Measurements from ENCODE around the gene PCBP3.
"Not testable (repeated sequence)": the region's sequence is repeated elsewhere in the genome, so short reads cannot be mapped to it uniquely, and the experiment has no call there.

Gene PCBP3

GRCh38 chr21:45954921-45955320 is 311.4 kb downstream of the PCBP3 start:
- no peak for DNase-seq

DNA sequence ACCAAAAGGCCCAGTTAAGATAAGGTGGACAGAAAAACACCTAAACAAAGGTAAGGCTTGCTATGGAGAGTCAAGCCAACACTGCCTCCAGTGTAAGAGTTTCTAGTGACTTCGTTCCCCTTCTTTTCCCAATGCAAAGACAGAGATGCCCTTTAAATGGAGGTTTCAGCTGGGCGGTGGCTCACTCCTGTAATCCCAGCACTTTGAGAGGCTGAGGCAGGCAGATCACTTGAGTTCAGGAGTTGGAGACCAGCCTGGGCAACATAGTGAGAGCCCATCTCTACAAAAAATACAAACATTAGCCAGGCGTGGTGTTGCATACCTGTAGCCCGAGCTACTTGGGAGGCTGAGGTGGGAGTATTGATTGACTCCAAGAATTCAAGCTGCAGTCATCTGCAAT is 314.0 kb downstream of the PCBP3 start:
- no peak for DNase-seq

DNA sequence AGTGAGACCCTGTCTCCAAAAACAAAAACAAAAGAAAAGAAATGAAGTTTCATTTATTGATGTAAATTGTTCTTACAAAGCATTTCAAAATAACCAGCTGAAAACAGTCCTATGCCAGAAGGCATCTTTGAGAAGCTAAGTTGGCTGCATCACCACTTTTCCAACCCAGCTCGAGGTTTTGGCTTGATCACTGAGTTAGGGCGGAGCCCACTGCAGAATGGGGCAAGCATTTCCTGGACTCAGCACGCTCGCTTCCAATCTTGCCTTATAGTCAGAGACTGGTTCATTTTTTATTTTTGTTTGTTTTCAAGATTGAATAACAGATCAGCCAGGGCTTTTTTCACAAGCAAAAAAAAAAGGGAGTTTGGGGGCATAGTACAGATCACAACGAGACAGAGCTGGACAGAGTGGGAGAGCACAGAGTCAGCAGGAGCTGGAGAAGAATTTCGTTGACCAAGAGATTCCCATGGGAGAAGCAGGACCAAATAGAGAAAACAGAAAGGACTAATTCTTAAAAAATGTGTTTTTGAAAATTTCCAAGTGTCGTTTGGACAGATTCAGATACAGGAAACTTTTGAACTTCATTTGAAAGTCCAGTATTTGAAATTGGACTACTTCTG is 314.6 kb downstream of the PCBP3 start:
- no peak for DNase-seq

- no peak for DNase-seq
Measured at GRCh38 chr21:45959182-45959581, 315.7 kb downstream of the PCBP3 start.

DNA sequence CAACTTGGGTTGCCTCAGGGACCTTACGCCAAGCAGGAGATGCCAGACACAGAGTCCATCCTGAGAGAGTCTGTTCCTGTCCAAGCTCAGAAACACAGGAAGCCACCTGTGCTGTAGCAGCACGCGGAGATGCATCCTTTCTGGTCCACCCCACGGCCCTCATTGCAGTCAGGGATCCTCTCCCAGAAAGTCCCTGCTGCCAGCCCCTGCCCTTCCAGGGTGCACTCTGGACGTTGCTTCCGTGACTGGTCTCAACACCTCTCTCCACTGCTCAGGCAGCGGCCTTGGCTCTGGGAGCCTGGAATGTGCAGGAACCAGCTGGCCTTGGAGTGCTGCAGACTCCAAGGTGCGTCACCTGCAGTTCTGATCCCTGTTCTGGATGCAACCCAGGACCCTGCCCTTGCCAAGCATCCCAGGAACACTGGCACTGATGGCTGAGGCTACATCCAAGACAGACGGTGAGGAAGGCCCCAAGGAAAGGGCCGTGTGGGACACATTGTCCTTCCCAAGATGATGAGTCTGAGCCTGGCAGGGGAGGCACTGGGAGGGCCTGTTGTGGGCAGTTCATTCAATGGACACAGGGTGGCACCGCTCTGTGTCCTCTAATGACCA is 316.4 kb downstream of the PCBP3 start:
- no peak for DNase-seq

- not testable (repeated sequence) for DNase-seq
Measured at GRCh38 chr21:45961408-45961807, 317.9 kb downstream of the PCBP3 start.

- no peak for DNase-seq
Measured at GRCh38 chr21:45962531-45963231, 319.2 kb downstream of the PCBP3 start.

DNA sequence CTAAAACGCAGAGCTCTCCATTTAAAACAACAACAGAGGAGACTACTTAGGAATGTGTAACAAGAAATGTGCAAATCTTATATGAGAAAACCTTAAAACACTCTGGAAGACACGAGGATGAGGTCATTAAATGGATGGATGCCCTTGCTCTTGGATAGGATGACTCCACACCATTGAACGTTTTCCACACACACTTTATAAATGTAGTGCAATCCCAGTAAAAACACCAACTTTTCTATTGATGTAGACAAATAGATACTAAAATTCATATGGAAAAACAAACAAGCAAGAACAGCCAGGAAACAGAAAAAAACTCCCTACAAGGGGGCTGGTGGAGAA is 319.7 kb downstream of the PCBP3 start:
- DNase-seq: no peak

DNA sequence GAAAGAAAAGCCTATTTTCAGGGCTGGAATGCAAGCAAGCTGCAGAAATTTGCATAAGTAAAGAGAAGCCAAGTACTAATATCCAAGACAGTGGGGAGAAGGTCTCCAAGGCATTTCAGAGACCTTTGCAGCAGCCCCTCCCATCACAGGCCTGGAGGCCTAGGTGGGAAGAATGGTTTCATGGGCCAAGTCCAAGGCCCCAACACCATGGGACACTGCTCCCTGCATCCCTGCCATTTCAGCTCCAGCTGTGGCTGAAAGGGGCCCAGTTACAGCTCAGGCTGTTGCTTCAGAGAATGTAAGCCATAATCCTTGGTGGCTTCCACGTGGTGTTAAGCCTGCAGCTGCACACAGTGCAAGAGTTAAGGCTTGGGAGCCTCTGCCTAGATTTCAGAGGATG is 321.1 kb downstream of the PCBP3 start:
- DNase-seq: no peak

GRCh38 chr21:45965084-45965809 is 321.7 kb downstream of the PCBP3 start:
- no peak for DNase-seq

GRCh38 chr21:45966791-45967394 is 323.4 kb downstream of the PCBP3 start:
- DNase-seq: no peak

DNA sequence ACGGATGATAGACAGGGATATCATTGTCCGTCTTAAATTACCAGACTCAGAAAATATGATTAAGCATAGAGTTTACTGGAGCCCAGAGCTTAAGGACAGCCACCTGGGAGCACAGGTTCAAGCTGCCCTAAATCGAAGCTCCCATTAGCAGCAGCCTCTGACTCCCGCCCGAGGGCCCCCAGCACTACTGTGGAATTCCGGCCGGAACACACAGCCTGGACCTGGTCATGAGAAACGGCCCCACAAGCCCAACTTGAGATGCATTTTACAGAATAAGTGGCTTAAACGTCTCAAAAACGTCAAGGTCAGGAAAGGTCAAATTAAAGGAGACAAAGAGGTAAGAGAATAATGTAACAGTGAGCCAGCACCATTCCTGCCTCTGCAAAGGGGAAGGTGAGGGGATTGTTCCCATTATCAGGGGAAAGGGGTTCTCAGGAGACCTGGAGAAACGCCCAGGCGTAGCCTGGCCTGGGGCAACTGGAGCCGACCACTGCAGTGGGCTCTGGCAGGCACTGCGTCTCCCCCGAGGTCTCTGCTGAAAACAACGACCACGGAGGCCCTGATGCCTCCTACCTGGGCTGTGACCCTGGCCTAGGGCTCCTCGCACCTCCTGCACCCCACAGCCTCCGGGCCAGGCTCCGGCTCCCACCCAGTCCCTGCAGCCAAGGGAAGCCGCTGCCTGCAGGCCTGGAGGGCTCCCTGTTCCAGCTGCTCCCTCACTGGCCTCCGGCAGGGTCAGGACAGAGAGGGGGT is 326.6 kb downstream of the PCBP3 start:
- no peak for DNase-seq

DNA sequence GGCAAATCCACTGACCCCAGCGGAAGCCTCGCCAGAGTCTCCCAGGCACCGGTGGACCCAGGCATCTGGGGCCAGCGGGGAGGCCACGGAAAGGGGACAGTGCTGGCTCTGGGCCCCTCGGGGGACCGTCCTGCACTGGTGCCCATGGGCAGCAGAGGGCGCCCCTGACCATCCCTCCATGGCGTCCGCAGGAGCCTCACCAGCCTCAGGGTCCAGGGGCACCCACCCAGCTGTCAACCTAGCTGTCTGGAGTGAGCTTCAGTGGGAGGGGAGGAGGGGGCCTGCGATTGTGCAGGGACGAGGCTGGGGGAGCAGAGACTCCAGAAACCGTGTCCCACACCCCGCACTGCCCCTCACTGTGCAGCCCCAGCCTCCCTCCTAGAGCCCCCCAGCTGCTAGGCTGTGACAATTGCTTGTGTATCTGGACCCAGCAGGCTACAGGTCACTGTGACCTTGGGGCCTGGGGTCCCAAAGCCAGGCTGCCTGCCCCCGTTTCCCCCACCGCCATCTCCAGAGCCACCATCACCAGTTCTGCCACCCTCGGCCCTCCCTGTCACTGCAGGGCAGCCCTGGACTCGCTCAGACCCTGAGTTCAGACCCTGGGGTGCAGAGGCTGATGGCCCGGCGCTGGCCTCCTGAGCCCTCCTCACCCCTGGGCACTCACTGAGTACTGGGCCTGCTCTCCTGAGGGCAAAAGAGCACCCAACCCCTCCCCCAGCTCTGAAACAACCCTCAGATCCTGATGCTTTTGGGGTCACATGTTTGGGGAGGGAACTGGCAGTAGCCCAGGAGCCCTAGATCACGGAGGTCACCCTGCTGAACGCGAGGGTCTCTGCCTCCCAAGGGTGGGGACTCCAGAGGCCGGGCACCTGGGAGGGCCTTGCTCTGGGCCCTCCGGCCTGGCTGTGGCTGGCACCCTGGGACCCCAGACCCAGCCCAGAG is 327.4 kb downstream of the PCBP3 start:
- peak; percentile 71 for DNase-seq

GRCh38 chr21:45971616-45972352 is 328.3 kb downstream of the PCBP3 start:
- no peak for DNase-seq

GRCh38 chr21:45972353-45972715 is 328.8 kb downstream of the PCBP3 start:
- DNase-seq: no peak

DNA sequence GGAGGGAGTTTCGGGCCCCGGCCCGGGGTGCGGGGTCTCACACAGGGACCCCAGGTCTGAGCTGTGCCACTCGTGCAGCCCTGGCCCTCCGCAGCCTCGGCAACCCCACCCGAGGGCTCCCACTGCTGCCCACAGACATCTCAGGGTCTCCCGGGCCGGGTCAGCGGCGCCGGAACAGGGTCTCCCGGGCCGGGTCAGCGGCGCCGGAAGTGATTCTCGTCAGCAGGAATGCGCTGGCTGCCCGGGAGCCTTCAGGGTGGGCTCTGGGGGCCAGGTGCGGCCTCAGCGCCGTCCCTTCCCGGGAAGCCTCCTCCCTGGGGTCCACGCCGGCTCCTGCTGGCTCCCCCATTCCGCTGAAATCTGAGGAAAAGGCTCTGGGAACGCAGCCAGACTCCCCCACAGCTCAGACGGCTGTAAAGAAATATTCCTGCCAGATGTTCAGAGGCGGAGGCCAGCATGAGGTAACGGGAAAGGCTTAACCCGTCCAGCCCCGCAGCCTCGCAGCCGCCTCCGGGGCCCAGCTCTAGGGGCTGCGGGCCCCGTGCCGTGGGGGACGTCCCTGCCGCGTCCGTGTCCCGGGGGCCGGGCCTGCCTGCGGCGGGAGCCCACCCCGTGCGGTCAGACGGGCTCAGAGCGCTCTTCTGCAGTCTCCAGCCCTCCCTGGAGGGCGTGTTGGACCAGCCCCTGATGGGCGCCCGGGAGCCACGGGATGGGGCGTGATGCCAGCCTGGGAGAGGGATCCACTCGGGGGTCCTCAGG is 329.4 kb downstream of the PCBP3 start:
- DNase-seq: no peak

DNA sequence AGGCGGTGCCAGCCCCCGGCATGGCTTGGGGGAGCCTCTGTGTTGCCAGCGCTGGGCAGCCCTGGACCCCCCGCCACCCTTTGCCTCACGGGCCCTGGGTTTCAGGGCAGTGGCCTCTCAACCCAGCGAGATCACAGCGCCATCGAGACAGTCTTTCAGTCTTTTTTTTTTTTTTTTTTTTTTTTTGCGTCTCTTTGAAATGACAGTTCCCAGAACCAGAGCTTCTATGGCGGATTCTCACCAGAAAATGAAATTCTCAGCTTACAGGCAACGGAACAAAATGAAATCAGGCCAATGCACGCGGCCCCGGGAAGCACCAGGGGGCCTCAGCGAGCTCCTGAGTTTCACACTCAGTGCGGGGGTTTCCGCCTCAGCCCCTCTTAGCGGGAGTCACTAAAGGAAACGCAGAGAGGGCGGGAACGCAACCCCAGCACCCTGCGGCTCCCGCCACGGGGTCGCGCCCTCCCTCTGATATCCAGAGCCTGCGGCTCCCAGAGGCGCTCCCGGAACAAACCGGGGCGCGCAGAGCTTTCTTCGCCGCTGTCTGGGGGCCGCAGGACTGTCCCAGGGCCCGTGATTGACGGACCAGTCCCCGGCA is 330.0 kb downstream of the PCBP3 start:
- DNase-seq: peak; percentile 60

DNA sequence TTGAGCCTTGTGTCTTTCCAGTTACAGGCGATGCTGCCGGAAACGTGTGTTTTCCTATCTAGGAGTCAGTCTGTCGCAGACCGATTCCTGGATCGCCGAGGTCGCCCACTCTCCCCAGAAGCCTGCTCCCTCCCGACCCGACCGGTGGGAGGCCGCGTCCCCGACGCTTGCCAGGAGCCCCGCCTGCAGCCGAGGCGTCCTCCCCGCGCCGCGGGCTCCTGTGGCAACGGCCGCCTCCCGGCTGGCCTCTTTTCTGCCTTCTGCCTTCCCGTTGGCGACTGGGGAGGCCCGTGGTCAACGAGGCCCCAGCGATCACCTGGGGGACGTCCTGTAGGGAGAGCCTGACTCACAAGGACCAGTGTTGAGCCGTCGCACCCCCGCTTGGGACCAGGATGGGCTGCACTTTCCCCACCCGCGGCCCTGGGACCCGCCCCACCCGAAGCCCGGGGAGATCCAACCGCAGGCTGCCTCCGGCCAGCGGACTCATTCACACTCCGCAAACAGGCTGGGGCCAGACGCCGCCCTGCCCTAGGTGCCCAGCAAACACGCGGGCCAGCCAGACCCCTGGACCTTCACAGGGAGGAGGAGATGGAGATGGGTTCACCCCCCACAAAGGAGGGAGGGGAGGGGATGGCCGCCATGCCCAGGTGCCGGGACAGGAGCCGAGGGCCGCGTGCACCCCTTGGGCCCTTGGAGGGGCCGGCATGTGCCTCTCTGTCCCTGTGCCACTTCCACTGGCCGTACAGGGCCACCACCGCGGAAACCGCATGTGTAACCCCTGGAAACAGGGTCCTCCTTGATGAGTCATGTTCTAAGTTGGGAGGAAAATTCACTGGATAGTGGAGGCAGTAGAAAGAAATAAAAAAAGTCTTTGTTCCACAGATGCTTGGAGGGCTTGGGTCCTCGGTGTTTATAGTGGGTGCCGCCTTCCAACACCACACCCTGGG is 330.8 kb downstream of the PCBP3 start:
- peak; percentile 38 for DNase-seq
